HepG2 (cell line): ENCODE results near the gene PLEKHA3. TPM values are rescaled to one million over a fixed set of nuclear protein-coding genes. Genes with fewer than 3 reads are reported as not detected.

Source experiments
- ATF6 ChIP-seq: sonication (generic); formaldehyde crosslinking; conservative IDR thresholded peaks from 2 replicates; pipeline ENCODE4 v1.4.0; 2020; ENCODE audit warnings: missing genetic modification reagents
- ELF4 ChIP-seq: sonication (generic); formaldehyde crosslinking; IDR thresholded peaks from 2 replicates; pipeline ENCODE4 v1.5.0; 2020; ENCODE audit warnings: missing genetic modification reagents, mild to moderate bottlenecking, moderate library complexity, borderline replicate concordance
- GATAD1 ChIP-seq: IDR thresholded peaks from 2 replicates; pipeline ENCODE4 v1.6.1; 2016; ENCODE audit warnings: missing genetic modification reagents, missing compliant biosample characterization
- HDAC1 ChIP-seq: sonication (generic); formaldehyde crosslinking; IDR thresholded peaks from 2 replicates; pipeline ENCODE4 v1.5.1; 2020; ENCODE audit warnings: mild to moderate bottlenecking, missing genetic modification reagents
- KDM2A ChIP-seq: sonication (generic); formaldehyde crosslinking; IDR thresholded peaks from 2 replicates; pipeline ENCODE4 v1.4.0; 2020; ENCODE audit warnings: low read depth, missing genetic modification reagents, borderline replicate concordance
- MAF1 ChIP-seq: sonication (generic); formaldehyde crosslinking; IDR thresholded peaks from 2 replicates; pipeline ENCODE4 v1.5.0; 2020; ENCODE audit warnings: missing genetic modification reagents, borderline replicate concordance
- NR2F6 ChIP-seq, 2 experiments: IDR thresholded peaks; 2 replicates each; pipeline ENCODE4 v1.6.1; 2016; ENCODE audit warnings: antibody characterized with exemption in 1 of 2, mild to moderate bottlenecking in 1 of 2
- PCBP2 ChIP-seq: fragments of 200-400 bp; formaldehyde crosslinking; optimal IDR thresholded peaks from 2 replicates; pipeline ENCODE3; 2018; ENCODE audit warnings: low read length, low read depth; ENCODE audit not compliant: poor library complexity, severe bottlenecking
- PRDM4 ChIP-seq: sonication (generic); formaldehyde crosslinking; IDR thresholded peaks from 2 replicates; pipeline ENCODE4 v1.9.0; 2021; ENCODE audit warnings: missing genetic modification reagents, borderline replicate concordance
- SP2 ChIP-seq: sonication (generic); formaldehyde crosslinking; IDR thresholded peaks from 2 replicates; pipeline ENCODE4 v1.5.1; 2020; ENCODE audit warnings: mild to moderate bottlenecking, missing genetic modification reagents
- ZEB1 ChIP-seq: IDR thresholded peaks from 2 replicates; pipeline ENCODE4 v1.6.1; 2012; ENCODE audit warnings: mild to moderate bottlenecking, low read depth, inconsistent platforms; ENCODE audit not compliant: insufficient replicate concordance
- ZNF143 ChIP-seq: sonication (generic); formaldehyde crosslinking; IDR thresholded peaks from 2 replicates; pipeline ENCODE4 v1.4.0; 2020; ENCODE audit warnings: missing genetic modification reagents
- ZNF230 ChIP-seq: sonication (generic); formaldehyde crosslinking; IDR thresholded peaks from 2 replicates; pipeline ENCODE4 v1.4.0; 2020; ENCODE audit warnings: mild to moderate bottlenecking, missing genetic modification reagents
- ZNF326 ChIP-seq: sonication (generic); formaldehyde crosslinking; IDR thresholded peaks from 2 replicates; pipeline ENCODE4 v1.4.0; 2020; ENCODE audit warnings: missing genetic modification reagents, borderline replicate concordance
- ZNF362 ChIP-seq: sonication (generic); formaldehyde crosslinking; IDR thresholded peaks from 2 replicates; pipeline ENCODE4 v1.4.0; 2020; ENCODE audit warnings: missing genetic modification reagents, mild to moderate bottlenecking, borderline replicate concordance
- ZNF501 ChIP-seq: sonication (generic); formaldehyde crosslinking; IDR thresholded peaks from 2 replicates; pipeline ENCODE4 v1.5.1; 2020; ENCODE audit warnings: mild to moderate bottlenecking, moderate library complexity, missing genetic modification reagents
- ZNF558 ChIP-seq: sonication (generic); formaldehyde crosslinking; IDR thresholded peaks from 2 replicates; pipeline ENCODE4 v1.9.0; 2022; ENCODE audit warnings: mild to moderate bottlenecking, missing genetic modification reagents, borderline replicate concordance
- ZNF713 ChIP-seq: sonication (generic); formaldehyde crosslinking; IDR thresholded peaks from 2 replicates; pipeline ENCODE4 v1.4.0; 2020; ENCODE audit warnings: mild to moderate bottlenecking, missing genetic modification reagents
- ZNF775 ChIP-seq: sonication (generic); formaldehyde crosslinking; IDR thresholded peaks from 2 replicates; pipeline ENCODE4 v1.4.0; 2020; ENCODE audit warnings: missing genetic modification reagents, mild to moderate bottlenecking, moderate library complexity, borderline replicate concordance
- ZNF841 ChIP-seq: sonication (generic); formaldehyde crosslinking; IDR thresholded peaks from 2 replicates; pipeline ENCODE4 v1.8.1; 2023; ENCODE audit warnings: missing genetic modification reagents, borderline replicate concordance
- polyA plus RNA-seq, 8 experiments: library from polyadenylated mRNA; depleted of rRNA in 3 of 8; stranded (reverse) in 7 of 8; unstranded in 1 of 8; fragments of >200 nt; fragmentation: Illumina TruSeq in 4 of 8; extraction: Trizol in 4 of 8; gene quantifications; 2 replicates each; pipeline versions ENCODE4 v1.2.1 to v1.2.3, GENCODE V29; 2011 to 2016; ENCODE audit warnings: low read depth in 4 of 8, missing spikeins in 1 of 8, mixed read lengths in 1 of 8; ENCODE audit not compliant: insufficient read depth in 1 of 8
- total RNA-seq, 5 experiments: library from RNA; depleted of rRNA; stranded (reverse); fragments of >200 nt; fragmentation: Illumina TruSeq; extraction: Trizol; gene quantifications; 2 replicates each; pipeline ENCODE4 v1.2.3, GENCODE V29; 2016; ENCODE audit warnings: low read depth in 1 of 5
- TF ChIP-seq, protein P1 (sequence below): IDR thresholded peaks from 2 replicates; pipeline ENCODE4 v1.6.1; 2016; ENCODE audit warnings: low read depth, borderline replicate concordance

PLEKHA3 gene
- total and polyA plus RNA-seq, 2 of the 13 experiments (the other 11 are each of a cell fraction or from before 2014, with no cell fraction given), result 11.7 to 23.1 TPM

DNA sequence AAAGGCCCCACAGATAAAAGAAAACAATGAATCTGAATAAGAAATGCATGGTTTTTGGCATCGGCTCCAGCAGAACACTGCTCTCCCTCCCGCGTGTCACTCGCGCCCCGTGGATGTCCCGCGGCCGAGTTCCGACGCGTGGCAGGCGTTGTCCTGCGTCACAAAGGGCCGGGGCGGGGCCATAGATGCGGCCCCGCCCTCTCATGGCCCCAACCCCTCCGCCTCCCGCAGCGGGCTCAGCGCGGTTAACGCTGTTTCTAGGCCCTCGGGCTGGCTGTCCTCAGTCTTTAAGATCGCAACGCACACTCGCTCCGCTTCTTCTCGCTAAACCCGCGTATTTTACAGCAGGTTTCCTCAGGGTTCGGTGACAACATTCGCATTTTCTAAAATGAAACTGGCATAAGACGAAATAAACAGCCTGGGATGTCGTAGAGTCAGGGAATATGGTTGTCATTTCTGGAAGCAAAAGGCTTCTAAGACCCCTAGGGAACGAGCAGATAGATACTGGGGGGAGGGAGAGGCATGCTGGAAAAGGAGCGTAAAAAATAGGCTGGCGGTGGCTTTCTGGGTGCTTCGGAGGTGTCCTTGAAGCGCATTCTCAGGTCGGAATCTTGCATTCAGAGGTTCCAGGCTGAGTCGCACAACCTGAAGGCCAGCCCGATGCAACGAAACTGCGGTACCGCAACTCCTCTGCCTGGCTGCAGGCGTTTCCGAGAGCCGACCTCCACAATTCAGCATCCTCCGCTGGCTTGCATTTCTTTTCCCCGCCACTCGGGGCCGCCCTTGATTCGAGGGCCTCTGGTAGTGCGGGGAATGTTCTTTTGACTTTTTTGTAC, 1.6 kb upstream of the PLEKHA3 start, which contains the start of gene FKBP7 (continued):
- TF ChIP-seq ELF4 (CRISPR knock-in tag) (no peak), KDM2A (CRISPR knock-in tag) (peak; percentile 81), HDAC1 (peak; percentile 81), ZNF775 (CRISPR knock-in tag) (no peak), NR2F6 (IDR thresholded peaks at IDR 0.05) (no peak), NR2F6 (CRISPR knock-in tag; IDR thresholded peaks at IDR 0.05) (0 out of 2 replicates have a peak, but pooled peaks have one; percentile 15), ATF6 (peak; percentile 77), GATAD1 (CRISPR knock-in tag) (peak; percentile 67), ZNF362 (CRISPR knock-in tag) (0 out of 2 replicates have a peak, but pooled peaks have one; percentile 63), ZNF326 (CRISPR knock-in tag) (no peak), ZNF713 (CRISPR knock-in tag) (no peak), SP2 (no peak), ZEB1 (peak; percentile 45), PRDM4 (CRISPR knock-in tag) (no peak), ZNF501 (CRISPR knock-in tag) (peak; percentile 98), MAF1 (CRISPR knock-in tag) (0 out of 2 replicates have a peak, but pooled peaks have one; percentile 77), PCBP2 (no peak), ZNF143 (CRISPR knock-in tag) (0 out of 2 replicates have a peak, but pooled peaks have one; percentile 18), ZNF558 (CRISPR knock-in tag) (no peak; the same call in 1 of the 2 replicates), ZNF841 (CRISPR knock-in tag) (no peak), ZNF230 (peak; percentile 26)
- TF ChIP-seq, protein P1, sequence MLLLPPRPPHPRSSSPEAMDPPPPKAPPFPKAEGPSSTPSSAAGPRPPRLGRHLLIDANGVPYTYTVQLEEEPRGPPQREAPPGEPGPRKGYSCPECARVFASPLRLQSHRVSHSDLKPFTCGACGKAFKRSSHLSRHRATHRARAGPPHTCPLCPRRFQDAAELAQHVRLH, result peak; percentile 38; the same call in 1 of the 2 replicates
